Mesendoderm (in vitro differentiated cells): ENCODE results near the gene ANKRD44.
A peak's percentile ranks its signal among the peaks of the same experiment; 100 is the strongest.

ENCODE experiments used
- DNase-seq: peaks from one replicate; pipeline ENCODE4 v3.0.0; 2013
- H2AK5ac ChIP-seq: 2 replicates; pipeline ENCODE4 v1.6.1; 2013; ENCODE audit warnings: low read length, inconsistent platforms
- H2BK120ac ChIP-seq: 2 replicates; pipeline ENCODE4 v1.6.1; 2013; ENCODE audit warnings: low read depth, mild to moderate bottlenecking, low read length, moderate library complexity, mixed read lengths
- H2BK15ac ChIP-seq: replicated peaks from 2 replicates; pipeline ENCODE4 v1.6.1; 2013; ENCODE audit warnings: low read depth, mild to moderate bottlenecking, moderate library complexity
- H2BK5ac ChIP-seq: 2 replicates; pipeline ENCODE4 v1.6.1; 2013; ENCODE audit warnings: low read length, inconsistent platforms
- H3K18ac ChIP-seq: 2 replicates; pipeline ENCODE4 v1.6.1; 2013; ENCODE audit warnings: mild to moderate bottlenecking, low read length, mixed read lengths
- H3K23ac ChIP-seq: one replicate; pipeline ENCODE4 v1.6.1; 2013; ENCODE audit warnings: low read length
- H3K27ac ChIP-seq: 2 replicates; pipeline ENCODE4 v1.5.1; 2013; ENCODE audit warnings: low read depth, mild to moderate bottlenecking, inconsistent platforms, low read length, moderate library complexity
- H3K27me3 ChIP-seq: 2 replicates; pipeline ENCODE4 v1.6.1; 2013; ENCODE audit warnings: low read length, control low read depth, mild to moderate bottlenecking, inconsistent platforms; ENCODE audit not compliant: insufficient read depth, poor library complexity
- H3K36me3 ChIP-seq: 2 replicates; pipeline ENCODE4 v1.6.1; 2013; ENCODE audit warnings: low read length, inconsistent platforms; ENCODE audit not compliant: control insufficient read depth, insufficient read depth
- H3K4ac ChIP-seq: one replicate; pipeline ENCODE4 v1.6.1; 2013; ENCODE audit warnings: low read depth, mild to moderate bottlenecking, low read length, moderate library complexity
- H3K4me1 ChIP-seq: 2 replicates; pipeline ENCODE4 v1.6.1; 2013; ENCODE audit warnings: low read depth, low read length, inconsistent platforms; ENCODE audit not compliant: control insufficient read depth
- H3K4me2 ChIP-seq: 2 replicates; pipeline ENCODE4 v1.6.1; 2013; ENCODE audit warnings: low read length
- H3K4me3 ChIP-seq: 2 replicates; pipeline ENCODE4 v1.5.1; 2013; ENCODE audit warnings: mild to moderate bottlenecking, low read length
- H3K56ac ChIP-seq: one replicate; pipeline ENCODE4 v1.6.1; 2013; ENCODE audit warnings: low read length
- H3K79me1 ChIP-seq: 2 replicates; pipeline ENCODE4 v1.6.1; 2013; ENCODE audit warnings: low read length, inconsistent platforms
- H3K79me2 ChIP-seq: 2 replicates; pipeline ENCODE4 v1.6.1; 2013; ENCODE audit warnings: mild to moderate bottlenecking, low read length; ENCODE audit not compliant: control insufficient read depth, insufficient read depth
- H3K9ac ChIP-seq: 2 replicates; pipeline ENCODE4 v1.6.1; 2013; ENCODE audit warnings: low read length, inconsistent platforms
- H4K5ac ChIP-seq: one replicate; pipeline ENCODE4 v1.6.1; 2013; ENCODE audit warnings: low read length
- H4K8ac ChIP-seq: one replicate; pipeline ENCODE4 v1.6.1; 2013; ENCODE audit warnings: low read depth, mild to moderate bottlenecking, control low read depth, low read length, moderate library complexity
- WGBS: extraction: QIAGEN DNeasy Blood & Tissue Kit; methylation state at CpG from one replicate; pipeline ENCODE4 v1.1.7; 2013; ENCODE audit warnings: low lambda C conversion rate, missing lambda C conversion rate; ENCODE audit not compliant: insufficient coverage; ENCODE audit errors: extremely low coverage; 5-methylcytosine and 5-hydroxymethylcytosine counted together

Gene ANKRD44

DNA sequence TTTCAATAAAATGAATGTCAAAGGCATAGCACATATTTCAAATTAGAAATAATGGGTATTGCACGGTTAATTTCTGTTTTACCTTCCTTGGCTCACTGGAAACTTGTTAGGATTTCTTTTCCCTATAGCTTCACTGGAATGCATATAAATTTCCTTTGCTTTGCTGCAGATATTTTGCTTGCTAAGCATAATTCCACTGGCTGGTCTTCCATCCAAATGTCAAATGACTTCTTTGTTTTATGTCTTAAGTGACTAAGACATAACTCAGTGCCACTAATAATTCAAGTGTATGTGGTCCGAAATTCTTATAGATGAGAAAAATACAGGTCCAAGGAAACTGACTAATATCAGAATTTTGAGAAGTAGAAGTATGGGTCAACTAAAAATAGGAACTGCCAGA lies 201.3 kb downstream of the ANKRD44 start:
- Histone ChIP-seq H2BK15ac (no peak overlapping the region), H3K27me3 (no peaks in the 10 kb centered on the region), H3K79me2 (no peaks in the 10 kb centered on the region), H4K5ac (no peak overlapping the region), H2BK5ac (no peak overlapping the region), H3K4me2 (no peak overlapping the region), H3K9ac (no peak overlapping the region), H4K8ac (no peak overlapping the region), H2AK5ac (no peak overlapping the region), H3K23ac (no peak overlapping the region), H3K36me3 (no peaks in the 10 kb centered on the region), H3K4ac (no peak overlapping the region), H3K4me1 (no peaks in the 10 kb centered on the region), H2BK120ac (no peak overlapping the region), H3K79me1 (no peaks in the 10 kb centered on the region), H3K4me3 (no peak overlapping the region), H3K56ac (no peak overlapping the region), H3K18ac (no peak overlapping the region), H3K27ac (no peak overlapping the region)
- no CpG with 5 or more reads among the region's 2 CpGs for WGBS
- DNase-seq, result no peak

DNA sequence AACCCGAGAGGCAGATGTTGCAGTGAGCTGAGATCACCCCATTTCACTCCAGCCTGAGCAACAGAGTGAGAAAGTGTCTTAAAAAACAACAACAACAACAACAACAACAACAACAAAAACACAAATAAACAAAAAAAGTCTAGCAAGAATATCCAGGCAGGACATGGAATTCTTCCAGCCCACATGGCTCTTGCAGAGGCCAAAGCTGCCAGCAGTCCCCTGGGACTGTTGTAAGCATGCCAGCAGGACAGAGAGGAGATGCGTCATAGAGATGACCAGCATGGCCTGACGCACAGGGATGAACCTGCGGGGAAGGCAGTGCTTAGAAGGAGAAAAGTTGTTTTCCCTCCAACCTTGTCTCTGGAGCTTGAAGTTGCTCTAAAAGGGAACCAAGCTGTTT lies 201.8 kb downstream of the ANKRD44 start:
- no peak overlapping the region for H2BK15ac ChIP-seq
- no peak overlapping the region for H3K4me2 ChIP-seq
- no peak overlapping the region for H2BK5ac ChIP-seq
- no peak overlapping the region for H3K23ac ChIP-seq
- no peaks in the 10 kb centered on the region for H3K4me1 ChIP-seq
- no peak overlapping the region for H2AK5ac ChIP-seq
- H3K4me3 ChIP-seq, result no peak overlapping the region
- H3K27me3 ChIP-seq, result no peaks in the 10 kb centered on the region
- no peak overlapping the region for H4K8ac ChIP-seq
- no peak overlapping the region for H2BK120ac ChIP-seq
- WGBS, result no CpG with 5 or more reads among the region's 4 CpGs
- H3K79me2 ChIP-seq, result no peaks in the 10 kb centered on the region
- no peak overlapping the region for H3K4ac ChIP-seq
- no peak for DNase-seq
- no peak overlapping the region for H3K56ac ChIP-seq
- H3K79me1 ChIP-seq, result no peaks in the 10 kb centered on the region
- no peak overlapping the region for H3K9ac ChIP-seq
- no peaks in the 10 kb centered on the region for H3K36me3 ChIP-seq
- H3K18ac ChIP-seq, result no peak overlapping the region
- H4K5ac ChIP-seq, result no peak overlapping the region
- H3K27ac ChIP-seq, result no peak overlapping the region

DNA sequence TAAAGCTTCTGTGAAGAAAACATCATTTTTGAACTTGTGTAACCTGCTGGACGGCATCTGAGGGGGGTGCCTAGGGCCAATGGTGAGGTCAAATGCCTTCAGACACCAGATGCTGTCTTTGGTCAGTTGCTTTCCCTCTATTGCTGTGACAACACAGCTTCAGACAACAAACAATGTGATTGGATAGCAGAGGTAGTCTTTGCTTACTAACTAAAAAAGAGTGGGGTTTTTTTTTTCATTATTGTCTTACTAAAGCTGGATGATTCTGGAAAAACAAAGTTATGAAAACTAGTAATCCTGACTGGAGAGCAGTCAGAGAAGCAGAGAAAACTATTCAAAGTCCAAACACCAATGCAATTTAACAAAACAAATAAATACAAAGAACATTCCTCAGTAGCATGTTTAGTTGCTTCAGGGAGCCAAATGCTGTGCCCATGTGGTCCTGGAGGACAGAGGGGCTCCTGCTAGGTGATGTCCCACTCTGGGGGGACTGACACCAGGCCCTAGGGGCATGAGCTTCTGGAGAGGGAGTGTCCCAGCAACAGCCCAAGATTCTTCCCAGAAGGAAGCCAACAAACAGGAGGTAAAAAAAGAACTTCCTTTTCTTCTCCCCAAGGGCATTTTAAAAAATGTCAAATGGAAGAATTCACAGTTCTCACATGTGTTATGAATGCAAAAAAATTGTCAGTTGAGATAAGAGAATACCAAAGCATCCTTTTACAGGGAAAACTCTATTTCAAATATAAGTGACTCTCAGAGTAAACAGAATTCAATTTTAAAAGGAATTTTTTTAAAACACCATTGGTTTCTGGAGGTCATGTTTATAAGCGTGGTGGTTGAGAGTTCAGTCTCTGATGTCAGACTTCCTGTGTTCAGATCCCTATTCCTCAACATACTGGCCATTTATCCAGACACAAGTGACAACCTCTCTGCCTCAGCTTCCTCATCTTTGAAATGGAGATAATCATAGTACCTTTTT lies 203.0 kb downstream of the ANKRD44 start:
- H3K4me2 ChIP-seq, result no peak overlapping the region
- H2AK5ac ChIP-seq, result no peak overlapping the region
- H3K4me1 ChIP-seq, result no peaks in the 10 kb centered on the region
- H3K9ac ChIP-seq, result no peak overlapping the region
- no peak overlapping the region for H4K5ac ChIP-seq
- no peak overlapping the region for H3K18ac ChIP-seq
- no peak overlapping the region for H2BK120ac ChIP-seq
- H3K79me2 ChIP-seq, result no peaks in the 10 kb centered on the region
- H3K4me3 ChIP-seq, result no peak overlapping the region
- no peaks in the 10 kb centered on the region for H3K27me3 ChIP-seq
- no CpG with 5 or more reads among the region's 2 CpGs for WGBS
- H3K4ac ChIP-seq, result no peak overlapping the region
- H3K23ac ChIP-seq, result no peak overlapping the region
- H2BK15ac ChIP-seq, result no peak overlapping the region
- no peak overlapping the region for H3K56ac ChIP-seq
- H4K8ac ChIP-seq, result no peak overlapping the region
- no peaks in the 10 kb centered on the region for H3K79me1 ChIP-seq
- no peak overlapping the region for H2BK5ac ChIP-seq
- no peaks in the 10 kb centered on the region for H3K36me3 ChIP-seq
- DNase-seq, result peak; percentile 81
- H3K27ac ChIP-seq, result no peak overlapping the region

DNA sequence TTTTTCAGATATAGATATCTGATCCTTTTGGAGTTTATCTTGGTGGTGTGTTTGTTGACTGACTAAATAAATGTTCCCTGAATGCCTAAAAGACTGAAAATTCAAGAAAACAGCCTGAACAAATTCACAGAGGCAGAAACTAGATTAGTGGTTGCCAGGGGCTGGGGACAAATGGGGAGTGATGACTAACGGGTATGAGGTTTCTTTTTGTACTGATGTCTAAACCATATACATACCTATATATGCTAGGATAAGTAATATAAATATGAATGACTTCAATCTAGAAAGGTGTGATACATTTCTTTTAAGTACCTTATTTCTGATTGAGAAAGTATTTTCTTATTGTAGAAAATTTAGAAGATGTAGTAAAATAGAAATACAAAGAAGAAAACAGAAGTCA lies 207.2 kb downstream of the ANKRD44 start:
- Histone ChIP-seq H3K56ac (no peak overlapping the region), H3K27ac (no peak overlapping the region), H3K4me3 (no peak overlapping the region), H3K4me1 (no peaks in the 10 kb centered on the region), H3K4me2 (no peak overlapping the region), H2BK120ac (no peak overlapping the region), H3K79me2 (no peaks in the 10 kb centered on the region), H2AK5ac (no peak overlapping the region), H3K18ac (no peak overlapping the region), H3K9ac (no peak overlapping the region), H3K4ac (no peak overlapping the region), H4K5ac (no peak overlapping the region), H3K36me3 (no peaks in the 10 kb centered on the region), H4K8ac (no peak overlapping the region), H3K27me3 (no peaks in the 10 kb centered on the region), H3K79me1 (no peaks in the 10 kb centered on the region), H2BK15ac (no peak overlapping the region), H3K23ac (no peak overlapping the region), H2BK5ac (no peak overlapping the region)
- no CpG with 5 or more reads among the region's 1 CpG for WGBS
- no peak for DNase-seq

GRCh38 chr2:197102231-197102630 lies 208.3 kb downstream of the ANKRD44 start:
- WGBS, result no CpG with 5 or more reads among the region's 1 CpG
- no peak overlapping the region for H4K8ac ChIP-seq
- no peaks in the 10 kb centered on the region for H3K27me3 ChIP-seq
- H2BK5ac ChIP-seq, result no peak overlapping the region
- H3K4me2 ChIP-seq, result no peak overlapping the region
- no peak overlapping the region for H2AK5ac ChIP-seq
- no peak overlapping the region for H3K27ac ChIP-seq
- no peaks in the 10 kb centered on the region for H3K79me1 ChIP-seq
- no peak overlapping the region for H3K18ac ChIP-seq
- no peaks in the 10 kb centered on the region for H3K79me2 ChIP-seq
- no peaks in the 10 kb centered on the region for H3K4me1 ChIP-seq
- no peak overlapping the region for H3K9ac ChIP-seq
- H3K4ac ChIP-seq, result no peak overlapping the region
- DNase-seq, result no peak
- no peak overlapping the region for H2BK120ac ChIP-seq
- no peak overlapping the region for H2BK15ac ChIP-seq
- H3K36me3 ChIP-seq, result no peaks in the 10 kb centered on the region
- H3K56ac ChIP-seq, result no peak overlapping the region
- H3K23ac ChIP-seq, result no peak overlapping the region
- no peak overlapping the region for H4K5ac ChIP-seq
- no peak overlapping the region for H3K4me3 ChIP-seq
